PC-9 (cell line): ENCODE data around the gene MEPE. TPM values are rescaled to one million over a fixed set of nuclear protein-coding genes. Genes with fewer than 3 reads are reported as not detected.
A peak's percentile ranks its signal among the peaks of the same experiment; 100 is the strongest.

Experiments used
- BruUV-seq: library from RNA; stranded (reverse); fragments of 400-500 nt; replicated peaks from 2 replicates; lab custom pipeline; 2021; lab: Mats Ljungman, UMichigan
- CTCF ChIA-PET: fragments of 300-600 bp; sonication (Branson Sonifier 250); formaldehyde crosslinking; loops from one replicate; lab custom pipeline; 2022; ENCODE audit warnings: antibody characterized with exemption; lab: Charles Lee
- POLR2A ChIA-PET: fragments of 300-600 bp; sonication (Branson Sonifier 250); formaldehyde crosslinking; loops from one replicate; lab custom pipeline; 2022; ENCODE audit warnings: antibody characterized with exemption; ENCODE audit not compliant: unreplicated experiment; lab: Charles Lee
- DNase-seq, 2 experiments: peaks; one replicate each; pipeline versions ENCODE4 v3.0.0 to v3.0.0-alpha.2; 2015 to 2022; ENCODE audit warnings: mixed read lengths in 1 of 2
- H2AFZ ChIP-seq: fragments of 200-600 bp; sonication (generic); 2 replicates; pipeline ENCODE4 v1.8.1; 2017; ENCODE audit warnings: antibody characterized with exemption
- H3F3A ChIP-seq: fragments of 200-600 bp; sonication (generic); 2 replicates; pipeline ENCODE4 v1.8.1; 2017; ENCODE audit warnings: antibody characterized with exemption, mild to moderate bottlenecking, low read depth; ENCODE audit not compliant: insufficient read depth
- H3K27ac ChIP-seq: fragments of 200-600 bp; sonication (generic); 2 replicates; pipeline ENCODE4 v1.6.1; 2016; ENCODE audit warnings: mixed run types
- H3K27me3 ChIP-seq: fragments of 200-600 bp; sonication (generic); 2 replicates; pipeline ENCODE4 v1.6.1; 2016; ENCODE audit warnings: low read depth, mixed run types; ENCODE audit not compliant: insufficient read depth
- H3K36me3 ChIP-seq: fragments of 200-600 bp; sonication (generic); 2 replicates; pipeline ENCODE4 v1.6.1; 2016; ENCODE audit warnings: low read depth, mixed run types
- H3K4me1 ChIP-seq: fragments of 200-600 bp; sonication (generic); replicated peaks from 2 replicates; pipeline ENCODE4 v1.6.1; 2016; ENCODE audit warnings: mixed run types; ENCODE audit not compliant: insufficient read depth
- H3K4me2 ChIP-seq: fragments of 200-600 bp; sonication (generic); 2 replicates; pipeline ENCODE4 v1.6.1; 2017; ENCODE audit warnings: mixed run types
- H3K4me3 ChIP-seq: fragments of 200-600 bp; sonication (generic); 2 replicates; pipeline ENCODE4 v1.6.1; 2016; ENCODE audit warnings: mixed run types
- H3K79me2 ChIP-seq: fragments of 200-600 bp; sonication (generic); 2 replicates; pipeline ENCODE4 v1.6.1; 2017; ENCODE audit warnings: low read depth, mixed run types
- H3K9me2 ChIP-seq: fragments of 200-600 bp; sonication (generic); 2 replicates; pipeline ENCODE4 v1.8.1; 2017; ENCODE audit warnings: mild to moderate bottlenecking; ENCODE audit not compliant: insufficient read depth
- H3K9me3 ChIP-seq: fragments of 200-600 bp; sonication (generic); 2 replicates; pipeline ENCODE4 v1.8.1; 2016; ENCODE audit warnings: low read depth; ENCODE audit not compliant: insufficient read depth
- H4K20me1 ChIP-seq: fragments of 200-600 bp; sonication (generic); 2 replicates; pipeline ENCODE4 v1.8.1; 2017; ENCODE audit not compliant: insufficient read depth
- EZH2 ChIP-seq: fragments of 200-600 bp; sonication (generic); IDR thresholded peaks from 2 replicates; pipeline ENCODE4 v1.8.0; 2017; ENCODE audit warnings: antibody characterized with exemption, low read depth
- intact Hi-C: fragments of 100-400 bp; cut with micrococcal nuclease; formaldehyde crosslinking; loops from one replicate; pipeline ENCODE4 v1.10.0; 2022; ENCODE audit not compliant: unreplicated experiment
- total RNA-seq: library from RNA; stranded (reverse); gene quantifications from 2 replicates; pipeline ENCODE4 v1.2.3, GENCODE V29; 2021
- TF ChIP-seq, protein P1 (sequence below): fragments of 200-600 bp; sonication (generic); conservative IDR thresholded peaks from 2 replicates; pipeline ENCODE4 v1.6.1; 2017; ENCODE audit warnings: mixed run types, antibody characterized with exemption, mild to moderate bottlenecking, moderate library complexity

Gene MEPE
- total RNA-seq, 1 experiment from 2014 or later: not detected

GRCh38 chr4:87811977-87812376 is 20.8 kb upstream of the MEPE start:
- no peak for DNase-seq
- TF ChIP-seq, protein P1, sequence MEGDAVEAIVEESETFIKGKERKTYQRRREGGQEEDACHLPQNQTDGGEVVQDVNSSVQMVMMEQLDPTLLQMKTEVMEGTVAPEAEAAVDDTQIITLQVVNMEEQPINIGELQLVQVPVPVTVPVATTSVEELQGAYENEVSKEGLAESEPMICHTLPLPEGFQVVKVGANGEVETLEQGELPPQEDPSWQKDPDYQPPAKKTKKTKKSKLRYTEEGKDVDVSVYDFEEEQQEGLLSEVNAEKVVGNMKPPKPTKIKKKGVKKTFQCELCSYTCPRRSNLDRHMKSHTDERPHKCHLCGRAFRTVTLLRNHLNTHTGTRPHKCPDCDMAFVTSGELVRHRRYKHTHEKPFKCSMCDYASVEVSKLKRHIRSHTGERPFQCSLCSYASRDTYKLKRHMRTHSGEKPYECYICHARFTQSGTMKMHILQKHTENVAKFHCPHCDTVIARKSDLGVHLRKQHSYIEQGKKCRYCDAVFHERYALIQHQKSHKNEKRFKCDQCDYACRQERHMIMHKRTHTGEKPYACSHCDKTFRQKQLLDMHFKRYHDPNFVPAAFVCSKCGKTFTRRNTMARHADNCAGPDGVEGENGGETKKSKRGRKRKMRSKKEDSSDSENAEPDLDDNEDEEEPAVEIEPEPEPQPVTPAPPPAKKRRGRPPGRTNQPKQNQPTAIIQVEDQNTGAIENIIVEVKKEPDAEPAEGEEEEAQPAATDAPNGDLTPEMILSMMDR: no peak
- Histone ChIP-seq H3K36me3 (no peaks in the 10 kb centered on the region), H4K20me1 (no peaks in the 10 kb centered on the region), H3K79me2 (no peaks in the 10 kb centered on the region), H2AFZ (no peak overlapping the region), H3K4me1 (no peaks in the 10 kb centered on the region), H3K4me3 (no peak overlapping the region), H3K9me3 (no peaks in the 10 kb centered on the region), H3K27ac (no peak overlapping the region), H3K4me2 (no peak overlapping the region), H3K9me2 (no peaks in the 10 kb centered on the region), H3F3A (no peaks in the 10 kb centered on the region), H3K27me3 (no peaks in the 10 kb centered on the region)
- no TSS peak for BruUV-seq
- intact Hi-C loops: no loop called here
- ChIA-PET POLR2A (no interaction called here), CTCF (no interaction called here)

DNA sequence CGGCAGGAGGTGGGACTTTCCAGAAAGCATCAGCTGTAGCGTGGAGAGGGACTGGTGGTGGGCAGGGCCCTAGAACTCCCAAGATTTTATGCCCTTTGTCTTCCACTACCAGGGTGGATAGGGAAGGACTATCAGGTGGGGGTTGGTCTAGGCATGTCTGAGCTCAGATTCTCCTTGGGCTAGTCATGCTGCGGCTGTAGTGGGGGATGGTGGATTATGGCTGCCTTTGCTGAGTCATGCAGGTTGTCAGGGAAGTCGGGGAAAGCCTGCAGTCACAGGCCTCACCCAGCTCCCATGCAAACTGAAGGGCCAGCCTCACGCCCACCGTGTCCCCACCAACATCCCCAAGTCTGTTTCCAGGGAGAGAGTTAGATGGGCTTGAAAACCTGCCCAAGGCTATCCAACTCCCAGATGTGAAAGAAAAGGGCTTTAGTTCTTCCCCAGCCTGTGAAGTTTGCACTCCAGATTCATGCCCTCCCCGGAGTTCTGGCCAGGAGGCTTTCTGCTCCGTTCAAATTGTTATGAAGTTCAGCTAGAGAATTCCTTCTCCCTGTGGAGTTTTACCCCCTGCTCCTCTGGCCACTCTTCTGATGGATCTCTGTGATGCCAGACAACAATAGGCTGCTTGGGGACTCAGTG is 13.4 kb upstream of the MEPE start:
- H2AFZ ChIP-seq: peak overlapping the region; percentile 76
- ChIA-PET POLR2A (interaction anchor here (0.7 kb wide), 1 partner anchor 358 kb away, joined by 3 read pairs; no protein-coding TSS in a partner anchor), CTCF (no interaction called here)
- H3F3A ChIP-seq: no peaks in the 10 kb centered on the region
- no peaks in the 10 kb centered on the region for H3K79me2 ChIP-seq
- no peaks in the 10 kb centered on the region for H3K27me3 ChIP-seq
- H3K27ac ChIP-seq: no peak overlapping the region
- H3K4me3 ChIP-seq: no peak overlapping the region
- H3K36me3 ChIP-seq: no peaks in the 10 kb centered on the region
- H3K9me2 ChIP-seq: no peaks in the 10 kb centered on the region
- H4K20me1 ChIP-seq: no peaks in the 10 kb centered on the region
- H3K4me2 ChIP-seq: no peak overlapping the region
- no peaks in the 10 kb centered on the region for H3K9me3 ChIP-seq
- TF ChIP-seq EZH2: no peak
- TF ChIP-seq, protein P1: no peak
- intact Hi-C loops: no loop called here
- peak in 1 of 2 experiments; percentile 33 for DNase-seq
- peaks cover 7% of the 10 kb centered on the region; the same call in 1 of the 2 replicates for H3K4me1 ChIP-seq
- no TSS peak for BruUV-seq

GRCh38 chr4:87823200-87823599 is 9.6 kb upstream of the MEPE start:
- Histone ChIP-seq H3K9me3 (no peaks in the 10 kb centered on the region), H3K27me3 (no peaks in the 10 kb centered on the region), H3K4me3 (no peak overlapping the region), H3K4me2 (no peak overlapping the region), H3K36me3 (no peaks in the 10 kb centered on the region), H3F3A (no peaks in the 10 kb centered on the region), H3K4me1 (peaks cover 7% of the 10 kb centered on the region; the same call in 1 of the 2 replicates), H4K20me1 (no peaks in the 10 kb centered on the region), H3K79me2 (no peaks in the 10 kb centered on the region), H3K9me2 (no peaks in the 10 kb centered on the region), H3K27ac (no peak overlapping the region), H2AFZ (no peak overlapping the region)
- intact Hi-C loops: no loop called here
- no peak for DNase-seq
- TF ChIP-seq EZH2: no peak
- TF ChIP-seq, protein P1: no peak
- BruUV-seq: no TSS peak
- ChIA-PET POLR2A (no interaction called here), CTCF (interaction anchor here (0.6 kb wide), 1 partner anchor 1877 kb away, joined by 5 read pairs; no protein-coding TSS in a partner anchor)
